ENCODE measurements around the gene EEPD1.

Gene EEPD1

GRCh38 chr7:36286226-36286625 lies 133.2 kb downstream of the EEPD1 start:
- in situ Hi-C loops (cut with MboI; ENCODE audit: low pct_unique_long_range_greater_than_20kb, low sequenced_read_pairs): no loop called here
- no peak for DNase-seq

GRCh38 chr7:36286688-36287087 lies 133.6 kb downstream of the EEPD1 start:
- DNase-seq: no peak
- in situ Hi-C loops (cut with MboI; ENCODE audit: low pct_unique_long_range_greater_than_20kb, low sequenced_read_pairs): no loop called here

- DNase-seq: peak; percentile 61
Measured at GRCh38 chr7:36287371-36288241, 134.6 kb downstream of the EEPD1 start.

GRCh38 chr7:36288501-36288900 lies 135.4 kb downstream of the EEPD1 start:
- in situ Hi-C loops (cut with MboI; ENCODE audit: low pct_unique_long_range_greater_than_20kb, low sequenced_read_pairs): no loop called here

More at GRCh38 chr7:36287371-36288241, 134.6 kb downstream of the EEPD1 start:
- in situ Hi-C loops (cut with MboI; ENCODE audit: low pct_unique_long_range_greater_than_20kb, low sequenced_read_pairs): no loop called here

GRCh38 chr7:36289833-36290661 lies 137.0 kb downstream of the EEPD1 start:
- DNase-seq: no peak
- in situ Hi-C loops (cut with MboI; ENCODE audit: low pct_unique_long_range_greater_than_20kb, low sequenced_read_pairs): no loop called here

More at GRCh38 chr7:36288501-36288900, 135.4 kb downstream of the EEPD1 start:
- DNase-seq: no peak

- in situ Hi-C loops (cut with MboI; ENCODE audit: low pct_unique_long_range_greater_than_20kb, low sequenced_read_pairs): no loop called here
- peak; percentile 89 for DNase-seq
Measured at GRCh38 chr7:36291387-36292316, 138.6 kb downstream of the EEPD1 start.

- in situ Hi-C loops (cut with MboI; ENCODE audit: low pct_unique_long_range_greater_than_20kb, low sequenced_read_pairs): no loop called here
- no peak for DNase-seq
Measured at GRCh38 chr7:36295090-36295489, 142.0 kb downstream of the EEPD1 start.

- in situ Hi-C loops (cut with MboI; ENCODE audit: low pct_unique_long_range_greater_than_20kb, low sequenced_read_pairs): no loop called here
- DNase-seq: no peak
Measured at GRCh38 chr7:36296284-36296683, 143.2 kb downstream of the EEPD1 start.

- in situ Hi-C loops (cut with MboI; ENCODE audit: low pct_unique_long_range_greater_than_20kb, low sequenced_read_pairs): no loop called here
Measured at GRCh38 chr7:36297364-36298009, 144.4 kb downstream of the EEPD1 start.

GRCh38 chr7:36298106-36298505 lies 145.1 kb downstream of the EEPD1 start:
- no peak for DNase-seq
- in situ Hi-C loops (cut with MboI; ENCODE audit: low pct_unique_long_range_greater_than_20kb, low sequenced_read_pairs): no loop called here

More at GRCh38 chr7:36297364-36298009, 144.4 kb downstream of the EEPD1 start:
- DNase-seq: no peak

- in situ Hi-C loops (cut with MboI; ENCODE audit: low pct_unique_long_range_greater_than_20kb, low sequenced_read_pairs): no loop called here
- no peak for DNase-seq
Measured at GRCh38 chr7:36299223-36299774, 146.2 kb downstream of the EEPD1 start.

- in situ Hi-C loops (cut with MboI; ENCODE audit: low pct_unique_long_range_greater_than_20kb, low sequenced_read_pairs): no loop called here
- DNase-seq: no peak
Measured at GRCh38 chr7:36299823-36300341, 146.8 kb downstream of the EEPD1 start.

- no peak for DNase-seq
- in situ Hi-C loops (cut with MboI; ENCODE audit: low pct_unique_long_range_greater_than_20kb, low sequenced_read_pairs): no loop called here
Measured at GRCh38 chr7:36300696-36301350, 147.8 kb downstream of the EEPD1 start.

GRCh38 chr7:36301914-36302771 lies 149.1 kb downstream of the EEPD1 start:
- in situ Hi-C loops (cut with MboI; ENCODE audit: low pct_unique_long_range_greater_than_20kb, low sequenced_read_pairs): no loop called here
- no peak for DNase-seq

GRCh38 chr7:36303202-36304098 lies 150.4 kb downstream of the EEPD1 start:
- no peak for DNase-seq
- in situ Hi-C loops (cut with MboI; ENCODE audit: low pct_unique_long_range_greater_than_20kb, low sequenced_read_pairs): no loop called here

- no peak for DNase-seq
- in situ Hi-C loops (cut with MboI; ENCODE audit: low pct_unique_long_range_greater_than_20kb, low sequenced_read_pairs): no loop called here
Measured at GRCh38 chr7:36304099-36304425, 151.0 kb downstream of the EEPD1 start.
